Esophagus muscularis mucosa (tissue), 3 donors: ENCODE results near the gene MAMDC2.

Experiments
- POLR2A ChIP-seq: fragments of 450-650 bp; IDR thresholded peaks from one replicate; pipeline ENCODE4 v1.6.1; 2017; ENCODE audit warnings: antibody characterized with exemption, moderate library complexity, mild to moderate bottlenecking, low read depth
- POLR2AphosphoS5 ChIP-seq, 2 donors: sonication (generic); formaldehyde crosslinking; IDR thresholded peaks; one replicate each; pipeline ENCODE4 v1.6.1; 2017; ENCODE audit warnings: antibody characterized with exemption in 2 of 2
- TF ChIP-seq, protein P1 (sequence below), 3 experiments: fragments of 200-600 bp in 2 of 3; fragments of 450-650 bp in 1 of 3; sonication (generic) in 2 of 3; IDR thresholded peaks; one replicate each; pipeline ENCODE4 v1.5.1; 2017 to 2019; ENCODE audit warnings: antibody characterized with exemption in 3 of 3, mild to moderate bottlenecking in 2 of 3, moderate library complexity in 1 of 3

DNA sequence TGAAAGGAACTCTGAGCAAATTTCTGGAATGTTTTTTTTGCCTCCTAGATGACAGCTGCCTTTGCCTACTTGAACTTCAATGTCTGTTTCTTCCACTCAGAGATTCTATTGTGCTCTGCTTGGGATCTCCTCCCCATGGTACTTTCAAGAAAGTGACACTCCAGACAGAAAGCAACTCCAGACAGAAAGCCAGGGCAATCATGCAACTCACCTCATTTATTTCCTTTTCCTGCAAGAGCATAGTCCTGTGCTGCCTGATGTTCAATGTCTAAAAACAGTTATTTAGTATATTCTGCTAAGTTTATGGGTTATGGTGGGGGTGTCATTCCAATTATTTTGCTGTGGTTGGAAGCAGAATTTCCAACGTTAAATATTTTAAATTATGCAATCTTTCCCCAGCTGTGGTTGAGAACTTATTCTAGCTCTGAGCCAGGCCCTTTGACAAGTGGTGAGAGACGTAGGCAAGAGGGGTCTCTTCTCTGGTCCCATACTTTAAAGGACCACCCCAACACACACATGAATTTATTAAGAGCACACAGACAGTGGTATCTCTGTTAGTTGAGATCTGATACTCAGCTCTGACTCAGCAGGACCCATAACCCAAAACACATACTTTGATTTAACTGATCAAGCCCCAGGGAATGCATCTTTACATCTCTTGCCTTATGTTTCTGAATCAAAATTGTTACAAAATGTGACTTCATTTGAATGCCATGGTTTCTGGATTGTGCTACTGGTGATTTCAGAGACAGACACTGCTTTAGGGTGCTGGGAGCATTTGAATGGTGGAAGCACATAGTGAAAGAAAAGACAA, 39.5 kb upstream of the MAMDC2 start:
- no peak for TF ChIP-seq POLR2A
- TF ChIP-seq POLR2AphosphoS5 (IDR thresholded peaks at IDR 0.05) = no peak
- TF ChIP-seq, protein P1, sequence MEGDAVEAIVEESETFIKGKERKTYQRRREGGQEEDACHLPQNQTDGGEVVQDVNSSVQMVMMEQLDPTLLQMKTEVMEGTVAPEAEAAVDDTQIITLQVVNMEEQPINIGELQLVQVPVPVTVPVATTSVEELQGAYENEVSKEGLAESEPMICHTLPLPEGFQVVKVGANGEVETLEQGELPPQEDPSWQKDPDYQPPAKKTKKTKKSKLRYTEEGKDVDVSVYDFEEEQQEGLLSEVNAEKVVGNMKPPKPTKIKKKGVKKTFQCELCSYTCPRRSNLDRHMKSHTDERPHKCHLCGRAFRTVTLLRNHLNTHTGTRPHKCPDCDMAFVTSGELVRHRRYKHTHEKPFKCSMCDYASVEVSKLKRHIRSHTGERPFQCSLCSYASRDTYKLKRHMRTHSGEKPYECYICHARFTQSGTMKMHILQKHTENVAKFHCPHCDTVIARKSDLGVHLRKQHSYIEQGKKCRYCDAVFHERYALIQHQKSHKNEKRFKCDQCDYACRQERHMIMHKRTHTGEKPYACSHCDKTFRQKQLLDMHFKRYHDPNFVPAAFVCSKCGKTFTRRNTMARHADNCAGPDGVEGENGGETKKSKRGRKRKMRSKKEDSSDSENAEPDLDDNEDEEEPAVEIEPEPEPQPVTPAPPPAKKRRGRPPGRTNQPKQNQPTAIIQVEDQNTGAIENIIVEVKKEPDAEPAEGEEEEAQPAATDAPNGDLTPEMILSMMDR (IDR thresholded peaks at IDR 0.05) = no peak
